GM23338 (cell line): ENCODE results near the gene SPATS1. TPM values are rescaled to one million over a fixed set of nuclear protein-coding genes. Genes with fewer than 3 reads are reported as not detected.

Source experiments
- ATAC-seq: fragments of 200-7000 bp; cut with Tn5 transposase; 3 replicates; pipeline ENCODE4 v1.9.1; 2020
- DNase-seq: peaks from one replicate; pipeline ENCODE4 v3.0.0-alpha.2; 2015; ENCODE audit warnings: low spot score
- H2AFZ ChIP-seq: fragments of 200-600 bp; sonication (generic); 2 replicates; pipeline ENCODE4 v1.8.0; 2016; ENCODE audit warnings: antibody characterized with exemption, mild to moderate bottlenecking, moderate library complexity
- H3F3A ChIP-seq: fragments of 200-600 bp; sonication (generic); replicated peaks from 2 replicates; pipeline ENCODE4 v1.8.0; 2017; ENCODE audit warnings: antibody characterized with exemption, mixed run types, low read depth
- H3K27ac ChIP-seq: fragments of 200-600 bp; sonication (generic); 2 replicates; pipeline ENCODE4 v1.6.1; 2016; ENCODE audit warnings: low read depth
- H3K27me3 ChIP-seq: fragments of 200-600 bp; sonication (generic); 2 replicates; pipeline ENCODE4 v1.8.0; 2016; ENCODE audit warnings: mild to moderate bottlenecking, mixed run types, moderate library complexity; ENCODE audit not compliant: insufficient read depth
- H3K36me3 ChIP-seq: fragments of 200-600 bp; sonication (generic); 2 replicates; pipeline ENCODE4 v1.8.0; 2016; ENCODE audit warnings: mild to moderate bottlenecking; ENCODE audit not compliant: insufficient read depth
- H3K4me1 ChIP-seq: fragments of 200-600 bp; sonication (generic); 2 replicates; pipeline ENCODE4 v1.8.0; 2016; ENCODE audit warnings: mild to moderate bottlenecking, moderate library complexity; ENCODE audit not compliant: insufficient read depth
- H3K4me2 ChIP-seq: fragments of 200-600 bp; sonication (generic); 2 replicates; pipeline ENCODE4 v1.7.1; 2017; ENCODE audit warnings: mixed run types
- H3K4me3 ChIP-seq: fragments of 200-600 bp; sonication (generic); 2 replicates; pipeline ENCODE4 v1.6.1; 2016; ENCODE audit warnings: mixed run types
- H3K79me2 ChIP-seq: fragments of 200-600 bp; sonication (generic); replicated peaks from 2 replicates; pipeline ENCODE4 v1.8.0; 2017; ENCODE audit warnings: mild to moderate bottlenecking; ENCODE audit not compliant: insufficient read depth
- H3K9me2 ChIP-seq: fragments of 200-600 bp; sonication (generic); 2 replicates; pipeline ENCODE4 v1.8.0; 2017; ENCODE audit not compliant: insufficient read depth
- H4K20me1 ChIP-seq: fragments of 200-600 bp; sonication (generic); replicated peaks from 2 replicates; pipeline ENCODE4 v1.8.0; 2017; ENCODE audit warnings: mild to moderate bottlenecking; ENCODE audit not compliant: insufficient read depth
- H3K27ac Mint-ChIP-seq: 2 replicates; pipeline ENCODE4 v1.8.0; 2020; ENCODE audit warnings: inconsistent platforms, mild to moderate bottlenecking, moderate library complexity, mixed read lengths
- H3K27me3 Mint-ChIP-seq: 3 replicates; pipeline ENCODE4 v1.8.0; 2022; ENCODE audit warnings: low read depth, mild to moderate bottlenecking, moderate library complexity, mixed read lengths, inconsistent platforms; ENCODE audit not compliant: insufficient read depth, poor library complexity
- H3K36me3 Mint-ChIP-seq: 3 replicates; pipeline ENCODE4 v1.8.0; 2021; ENCODE audit warnings: low read depth, mild to moderate bottlenecking, inconsistent platforms, moderate library complexity, mixed read lengths
- H3K4me1 Mint-ChIP-seq: 3 replicates; pipeline ENCODE4 v1.8.0; 2020; ENCODE audit warnings: mild to moderate bottlenecking, inconsistent platforms, mixed read lengths
- H3K4me3 Mint-ChIP-seq: 3 replicates; pipeline ENCODE4 v1.8.0; 2021; ENCODE audit warnings: moderate library complexity, mild to moderate bottlenecking, inconsistent platforms, mixed read lengths
- H3K9me3 Mint-ChIP-seq: 3 replicates; pipeline ENCODE4 v1.8.0; 2020; ENCODE audit warnings: moderate library complexity, mild to moderate bottlenecking, inconsistent platforms, mixed read lengths
- EZH2 ChIP-seq: fragments of 200-600 bp; sonication (generic); IDR thresholded peaks from one replicate; pipeline ENCODE4 v1.8.0; 2017; ENCODE audit warnings: antibody characterized with exemption, mild to moderate bottlenecking, low read depth; ENCODE audit not compliant: unreplicated experiment
- EZH2phosphoT487 ChIP-seq: fragments of 200-600 bp; sonication (generic); IDR thresholded peaks from one replicate; pipeline ENCODE4 v1.8.1; 2018; ENCODE audit warnings: antibody characterized with exemption; ENCODE audit not compliant: unreplicated experiment
- JUNB ChIP-seq: IDR thresholded peaks from one replicate; pipeline ENCODE4 v1.6.1; 2016; ENCODE audit warnings: antibody characterized with exemption; ENCODE audit not compliant: unreplicated experiment
- NANOG ChIP-seq: IDR thresholded peaks from 2 replicates; pipeline ENCODE4 v1.6.1; 2016; ENCODE audit warnings: antibody characterized with exemption, borderline replicate concordance
- POLR2AphosphoS5 ChIP-seq: IDR thresholded peaks from 2 replicates; pipeline ENCODE4 v1.6.1; 2016; ENCODE audit warnings: antibody characterized with exemption, low read depth
- STAT1 ChIP-seq: IDR thresholded peaks from one replicate; pipeline ENCODE4 v1.6.1; 2016; ENCODE audit warnings: antibody characterized with exemption; ENCODE audit not compliant: unreplicated experiment
- ZNF331 ChIP-seq: fragments of 250-450 bp; sonication (Bioruptor Pico); IDR thresholded peaks from 2 replicates; pipeline ENCODE4 v1.5.0; 2020; ENCODE audit warnings: low read depth, mild to moderate bottlenecking, moderate library complexity
- polyA plus RNA-seq: library from polyadenylated mRNA; unstranded; fragments of >200 nt; fragmentation: Nextera tagmentation; extraction: Ambion mirVana; gene quantifications from 2 replicates; pipeline ENCODE4 v1.2.1, GENCODE V29; 2016
- total RNA-seq: library from RNA; depleted of rRNA; stranded (reverse); fragments of >200 nt; shearing (Covaris generic); gene quantifications from 2 replicates; pipeline ENCODE4 v1.2.3, GENCODE V29; 2014
- TF ChIP-seq, protein P1 (sequence below): fragments of 250-450 bp; sonication (Bioruptor Pico); IDR thresholded peaks from 2 replicates; pipeline ENCODE4 v1.5.0; 2020; ENCODE audit warnings: mild to moderate bottlenecking, moderate library complexity
- TF ChIP-seq, protein P2 (sequence below), 2 experiments: fragments of 200-600 bp in 1 of 2; sonication (generic) in 1 of 2; conservative IDR thresholded peaks; 2 replicates each; pipeline versions ENCODE4 v1.5.1 to v1.6.1; 2016 to 2017; ENCODE audit warnings: antibody characterized with exemption in 2 of 2, low read depth in 2 of 2, mild to moderate bottlenecking in 2 of 2, moderate library complexity in 1 of 2
- TF ChIP-seq, protein P3 (sequence below): IDR thresholded peaks from 2 replicates; pipeline ENCODE4 v1.6.1; 2016; ENCODE audit warnings: antibody characterized with exemption
- TF ChIP-seq, protein P4 (sequence below): IDR thresholded peaks from one replicate; pipeline ENCODE4 v1.6.1; 2018; ENCODE audit warnings: antibody characterized with exemption; ENCODE audit not compliant: unreplicated experiment

Gene SPATS1
- total and polyA plus RNA-seq, 2 experiments from 2014 or later: not detected

DNA sequence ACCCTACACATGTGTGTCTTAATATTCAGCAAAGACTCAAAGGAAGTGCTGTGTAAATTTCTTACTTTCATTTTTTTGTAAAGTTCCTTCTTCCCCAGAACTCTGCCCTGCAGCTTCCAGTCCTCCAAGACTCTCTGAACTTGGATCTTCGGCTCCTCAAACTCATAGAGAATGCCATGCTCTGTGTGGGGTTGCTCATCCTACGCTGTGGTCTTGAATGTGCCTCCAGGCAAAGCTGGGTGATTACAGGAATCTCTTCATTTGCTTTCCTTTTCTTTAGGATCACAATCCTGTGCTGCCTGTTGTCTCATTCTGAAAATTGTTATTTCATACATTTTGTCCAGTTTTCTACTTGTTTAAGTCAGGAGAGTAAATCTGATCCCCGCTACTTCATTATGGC, 30.6 kb downstream of the SPATS1 start (continued):
- TF ChIP-seq, protein P1, sequence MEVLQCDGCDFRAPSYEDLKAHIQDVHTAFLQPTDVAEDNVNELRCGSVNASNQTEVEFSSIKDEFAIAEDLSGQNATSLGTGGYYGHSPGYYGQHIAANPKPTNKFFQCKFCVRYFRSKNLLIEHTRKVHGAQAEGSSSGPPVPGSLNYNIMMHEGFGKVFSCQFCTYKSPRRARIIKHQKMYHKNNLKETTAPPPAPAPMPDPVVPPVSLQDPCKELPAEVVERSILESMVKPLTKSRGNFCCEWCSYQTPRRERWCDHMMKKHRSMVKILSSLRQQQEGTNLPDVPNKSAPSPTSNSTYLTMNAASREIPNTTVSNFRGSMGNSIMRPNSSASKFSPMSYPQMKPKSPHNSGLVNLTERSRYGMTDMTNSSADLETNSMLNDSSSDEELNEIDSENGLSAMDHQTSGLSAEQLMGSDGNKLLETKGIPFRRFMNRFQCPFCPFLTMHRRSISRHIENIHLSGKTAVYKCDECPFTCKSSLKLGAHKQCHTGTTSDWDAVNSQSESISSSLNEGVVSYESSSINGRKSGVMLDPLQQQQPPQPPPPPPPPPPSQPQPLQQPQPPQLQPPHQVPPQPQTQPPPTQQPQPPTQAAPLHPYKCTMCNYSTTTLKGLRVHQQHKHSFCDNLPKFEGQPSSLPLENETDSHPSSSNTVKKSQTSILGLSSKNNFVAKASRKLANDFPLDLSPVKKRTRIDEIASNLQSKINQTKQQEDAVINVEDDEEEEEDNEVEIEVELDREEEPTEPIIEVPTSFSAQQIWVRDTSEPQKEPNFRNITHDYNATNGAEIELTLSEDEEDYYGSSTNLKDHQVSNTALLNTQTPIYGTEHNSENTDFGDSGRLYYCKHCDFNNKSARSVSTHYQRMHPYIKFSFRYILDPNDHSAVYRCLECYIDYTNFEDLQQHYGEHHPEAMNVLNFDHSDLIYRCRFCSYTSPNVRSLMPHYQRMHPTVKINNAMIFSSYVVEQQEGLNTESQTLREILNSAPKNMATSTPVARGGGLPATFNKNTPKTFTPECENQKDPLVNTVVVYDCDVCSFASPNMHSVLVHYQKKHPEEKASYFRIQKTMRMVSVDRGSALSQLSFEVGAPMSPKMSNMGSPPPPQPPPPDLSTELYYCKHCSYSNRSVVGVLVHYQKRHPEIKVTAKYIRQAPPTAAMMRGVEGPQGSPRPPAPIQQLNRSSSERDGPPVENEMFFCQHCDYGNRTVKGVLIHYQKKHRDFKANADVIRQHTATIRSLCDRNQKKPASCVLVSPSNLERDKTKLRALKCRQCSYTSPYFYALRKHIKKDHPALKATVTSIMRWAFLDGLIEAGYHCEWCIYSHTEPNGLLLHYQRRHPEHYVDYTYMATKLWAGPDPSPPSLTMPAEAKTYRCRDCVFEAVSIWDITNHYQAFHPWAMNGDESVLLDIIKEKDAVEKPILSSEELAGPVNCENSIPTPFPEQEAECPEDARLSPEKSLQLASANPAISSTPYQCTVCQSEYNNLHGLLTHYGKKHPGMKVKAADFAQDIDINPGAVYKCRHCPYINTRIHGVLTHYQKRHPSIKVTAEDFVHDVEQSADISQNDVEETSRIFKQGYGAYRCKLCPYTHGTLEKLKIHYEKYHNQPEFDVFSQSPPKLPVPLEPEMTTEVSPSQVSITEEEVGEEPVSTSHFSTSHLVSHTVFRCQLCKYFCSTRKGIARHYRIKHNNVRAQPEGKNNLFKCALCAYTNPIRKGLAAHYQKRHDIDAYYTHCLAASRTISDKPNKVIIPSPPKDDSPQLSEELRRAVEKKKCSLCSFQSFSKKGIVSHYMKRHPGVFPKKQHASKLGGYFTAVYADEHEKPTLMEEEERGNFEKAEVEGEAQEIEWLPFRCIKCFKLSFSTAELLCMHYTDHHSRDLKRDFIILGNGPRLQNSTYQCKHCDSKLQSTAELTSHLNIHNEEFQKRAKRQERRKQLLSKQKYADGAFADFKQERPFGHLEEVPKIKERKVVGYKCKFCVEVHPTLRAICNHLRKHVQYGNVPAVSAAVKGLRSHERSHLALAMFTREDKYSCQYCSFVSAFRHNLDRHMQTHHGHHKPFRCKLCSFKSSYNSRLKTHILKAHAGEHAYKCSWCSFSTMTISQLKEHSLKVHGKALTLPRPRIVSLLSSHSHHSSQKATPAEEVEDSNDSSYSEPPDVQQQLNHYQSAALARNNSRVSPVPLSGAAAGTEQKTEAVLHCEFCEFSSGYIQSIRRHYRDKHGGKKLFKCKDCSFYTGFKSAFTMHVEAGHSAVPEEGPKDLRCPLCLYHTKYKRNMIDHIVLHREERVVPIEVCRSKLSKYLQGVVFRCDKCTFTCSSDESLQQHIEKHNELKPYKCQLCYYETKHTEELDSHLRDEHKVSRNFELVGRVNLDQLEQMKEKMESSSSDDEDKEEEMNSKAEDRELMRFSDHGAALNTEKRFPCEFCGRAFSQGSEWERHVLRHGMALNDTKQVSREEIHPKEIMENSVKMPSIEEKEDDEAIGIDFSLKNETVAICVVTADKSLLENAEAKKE: no peak

DNA sequence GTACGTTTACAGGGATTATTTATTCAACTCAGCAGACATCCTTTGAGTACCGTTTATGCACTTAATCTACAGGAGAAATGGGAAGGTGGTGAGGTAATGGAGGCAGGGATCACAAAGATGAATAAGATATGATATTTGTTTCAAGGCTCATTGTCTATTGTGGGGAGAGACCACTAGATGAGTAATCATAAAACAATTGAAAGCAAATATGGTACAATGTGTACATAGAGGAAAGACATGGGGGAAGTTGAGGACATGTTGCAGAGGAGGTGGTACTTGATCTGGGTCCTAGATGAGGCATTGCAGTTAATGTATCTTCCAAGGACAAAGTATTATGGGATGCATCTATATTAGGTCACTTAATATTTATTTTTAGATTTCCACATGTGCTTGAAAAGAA, 31.3 kb downstream of the SPATS1 start:
- ATAC-seq (no peak), DNase-seq (no peak)
- Histone ChIP-seq H2AFZ (no peak overlapping the region), H3K4me2 (no peak overlapping the region), H3K4me1 (no peaks in the 10 kb centered on the region), H3K79me2 (no peaks in the 10 kb centered on the region), H4K20me1 (no peaks in the 10 kb centered on the region), H3K4me3 (no peak overlapping the region), H3K27ac (no peak overlapping the region), H3K27me3 (no peaks in the 10 kb centered on the region), H3K9me2 (no peaks in the 10 kb centered on the region), H3F3A (no peaks in the 10 kb centered on the region), H3K36me3 (no peaks in the 10 kb centered on the region)
- Mint-ChIP-seq H3K4me1 (no peaks in the 10 kb centered on the region), H3K27me3 (no peaks in the 10 kb centered on the region), H3K4me3 (no peak overlapping the region), H3K9me3 (no peaks in the 10 kb centered on the region), H3K36me3 (no peaks in the 10 kb centered on the region), H3K27ac (no peak overlapping the region)
- no peak for TF ChIP-seq STAT1
- TF ChIP-seq ZNF331 (CRISPR knock-in tag): no peak
- TF ChIP-seq, protein P2, sequence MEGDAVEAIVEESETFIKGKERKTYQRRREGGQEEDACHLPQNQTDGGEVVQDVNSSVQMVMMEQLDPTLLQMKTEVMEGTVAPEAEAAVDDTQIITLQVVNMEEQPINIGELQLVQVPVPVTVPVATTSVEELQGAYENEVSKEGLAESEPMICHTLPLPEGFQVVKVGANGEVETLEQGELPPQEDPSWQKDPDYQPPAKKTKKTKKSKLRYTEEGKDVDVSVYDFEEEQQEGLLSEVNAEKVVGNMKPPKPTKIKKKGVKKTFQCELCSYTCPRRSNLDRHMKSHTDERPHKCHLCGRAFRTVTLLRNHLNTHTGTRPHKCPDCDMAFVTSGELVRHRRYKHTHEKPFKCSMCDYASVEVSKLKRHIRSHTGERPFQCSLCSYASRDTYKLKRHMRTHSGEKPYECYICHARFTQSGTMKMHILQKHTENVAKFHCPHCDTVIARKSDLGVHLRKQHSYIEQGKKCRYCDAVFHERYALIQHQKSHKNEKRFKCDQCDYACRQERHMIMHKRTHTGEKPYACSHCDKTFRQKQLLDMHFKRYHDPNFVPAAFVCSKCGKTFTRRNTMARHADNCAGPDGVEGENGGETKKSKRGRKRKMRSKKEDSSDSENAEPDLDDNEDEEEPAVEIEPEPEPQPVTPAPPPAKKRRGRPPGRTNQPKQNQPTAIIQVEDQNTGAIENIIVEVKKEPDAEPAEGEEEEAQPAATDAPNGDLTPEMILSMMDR (conservative IDR thresholded peaks at IDR 0.05; ENCODE audit: low read depth in 2 of 2): no peak
- no peak for TF ChIP-seq JUNB
- TF ChIP-seq EZH2: no peak
- TF ChIP-seq, protein P3, sequence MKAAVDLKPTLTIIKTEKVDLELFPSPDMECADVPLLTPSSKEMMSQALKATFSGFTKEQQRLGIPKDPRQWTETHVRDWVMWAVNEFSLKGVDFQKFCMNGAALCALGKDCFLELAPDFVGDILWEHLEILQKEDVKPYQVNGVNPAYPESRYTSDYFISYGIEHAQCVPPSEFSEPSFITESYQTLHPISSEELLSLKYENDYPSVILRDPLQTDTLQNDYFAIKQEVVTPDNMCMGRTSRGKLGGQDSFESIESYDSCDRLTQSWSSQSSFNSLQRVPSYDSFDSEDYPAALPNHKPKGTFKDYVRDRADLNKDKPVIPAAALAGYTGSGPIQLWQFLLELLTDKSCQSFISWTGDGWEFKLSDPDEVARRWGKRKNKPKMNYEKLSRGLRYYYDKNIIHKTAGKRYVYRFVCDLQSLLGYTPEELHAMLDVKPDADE: no peak
- no peak for TF ChIP-seq NANOG
- no peak for TF ChIP-seq POLR2AphosphoS5
- TF ChIP-seq, protein P4, sequence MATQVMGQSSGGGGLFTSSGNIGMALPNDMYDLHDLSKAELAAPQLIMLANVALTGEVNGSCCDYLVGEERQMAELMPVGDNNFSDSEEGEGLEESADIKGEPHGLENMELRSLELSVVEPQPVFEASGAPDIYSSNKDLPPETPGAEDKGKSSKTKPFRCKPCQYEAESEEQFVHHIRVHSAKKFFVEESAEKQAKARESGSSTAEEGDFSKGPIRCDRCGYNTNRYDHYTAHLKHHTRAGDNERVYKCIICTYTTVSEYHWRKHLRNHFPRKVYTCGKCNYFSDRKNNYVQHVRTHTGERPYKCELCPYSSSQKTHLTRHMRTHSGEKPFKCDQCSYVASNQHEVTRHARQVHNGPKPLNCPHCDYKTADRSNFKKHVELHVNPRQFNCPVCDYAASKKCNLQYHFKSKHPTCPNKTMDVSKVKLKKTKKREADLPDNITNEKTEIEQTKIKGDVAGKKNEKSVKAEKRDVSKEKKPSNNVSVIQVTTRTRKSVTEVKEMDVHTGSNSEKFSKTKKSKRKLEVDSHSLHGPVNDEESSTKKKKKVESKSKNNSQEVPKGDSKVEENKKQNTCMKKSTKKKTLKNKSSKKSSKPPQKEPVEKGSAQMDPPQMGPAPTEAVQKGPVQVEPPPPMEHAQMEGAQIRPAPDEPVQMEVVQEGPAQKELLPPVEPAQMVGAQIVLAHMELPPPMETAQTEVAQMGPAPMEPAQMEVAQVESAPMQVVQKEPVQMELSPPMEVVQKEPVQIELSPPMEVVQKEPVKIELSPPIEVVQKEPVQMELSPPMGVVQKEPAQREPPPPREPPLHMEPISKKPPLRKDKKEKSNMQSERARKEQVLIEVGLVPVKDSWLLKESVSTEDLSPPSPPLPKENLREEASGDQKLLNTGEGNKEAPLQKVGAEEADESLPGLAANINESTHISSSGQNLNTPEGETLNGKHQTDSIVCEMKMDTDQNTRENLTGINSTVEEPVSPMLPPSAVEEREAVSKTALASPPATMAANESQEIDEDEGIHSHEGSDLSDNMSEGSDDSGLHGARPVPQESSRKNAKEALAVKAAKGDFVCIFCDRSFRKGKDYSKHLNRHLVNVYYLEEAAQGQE: no peak
- no peak for TF ChIP-seq EZH2phosphoT487
